Stimulated activated CD4-positive, alpha-beta T cell treated with anti-CD3 and anti-CD28 coated beads, TNF-alpha, amount 100 ng/mL, for 24 hours (primary cell): Measurements from ENCODE around the gene TOX4.

ENCODE experiments used
- DNase-seq, 3 experiments: peaks; one replicate each; pipeline ENCODE4 v3.0.0-alpha.2; 2020; ENCODE audit warnings: low read depth in 3 of 3

The TOX4 gene

GRCh38 chr14:21501568-21501967, 24.6 kb downstream of the TOX4 start:
- no peak for DNase-seq

- DNase-seq: no peak
Observed at GRCh38 chr14:21503376-21503775, 26.4 kb downstream of the TOX4 start.

- no peak for DNase-seq
Observed at GRCh38 chr14:21505012-21505553, 28.1 kb downstream of the TOX4 start.

- DNase-seq: no peak
Observed at GRCh38 chr14:21506557-21506956, 29.6 kb downstream of the TOX4 start.

- no peak for DNase-seq
Observed at GRCh38 chr14:21509432-21510143, 32.6 kb downstream of the TOX4 start.

GRCh38 chr14:21510735-21511657, 34.0 kb downstream of the TOX4 start, which contains the start of gene METTL3:
TSS of gene METTL3 (minus strand) at chr14:21511340. CDS start at chr14:21511223, 117 bp downstream.
- peak; percentile 80 to 90 (median 89) for DNase-seq

GRCh38 chr14:21514341-21514740, 37.3 kb downstream of the TOX4 start:
- DNase-seq: no peak

- no peak for DNase-seq
Observed at GRCh38 chr14:21518725-21519124, 41.7 kb downstream of the TOX4 start.

- no peak for DNase-seq
Observed at GRCh38 chr14:21520767-21521166, 43.8 kb downstream of the TOX4 start.

GRCh38 chr14:21521501-21521900, 44.5 kb downstream of the TOX4 start:
- DNase-seq: no peak

GRCh38 chr14:21523203-21523602, 46.2 kb downstream of the TOX4 start:
- no peak for DNase-seq

GRCh38 chr14:21524575-21525490, 47.8 kb downstream of the TOX4 start:
- no peak for DNase-seq

GRCh38 chr14:21525571-21525961, 48.6 kb downstream of the TOX4 start:
- no peak for DNase-seq

GRCh38 chr14:21525962-21526671, 49.1 kb downstream of the TOX4 start, which contains the start of gene SALL2:
TSS of gene SALL2 (minus strand) at chr14:21526346. CDS start at chr14:21526127, 219 bp downstream.
- peak; percentile 30 to 79 (median 49) for DNase-seq

- DNase-seq: no peak
Observed at GRCh38 chr14:21526672-21527317, 49.8 kb downstream of the TOX4 start.

- DNase-seq: no peak
Observed at GRCh38 chr14:21527318-21527679, 50.3 kb downstream of the TOX4 start.

GRCh38 chr14:21528381-21529348, 51.7 kb downstream of the TOX4 start:
- no peak for DNase-seq

- DNase-seq: no peak
Observed at GRCh38 chr14:21529515-21529914, 52.5 kb downstream of the TOX4 start.

GRCh38 chr14:21533294-21533693, 56.3 kb downstream of the TOX4 start:
- no peak for DNase-seq
